Measurements from ENCODE around the gene CHMP3.
"Not testable (repeated sequence)": the region's sequence is repeated elsewhere in the genome, so short reads cannot be mapped to it uniquely, and the experiment has no call there.

Gene CHMP3

GRCh38 chr2:86500325-86501083 lies 62.7 kb downstream of the CHMP3 start:
- DNase-seq: no peak

DNA sequence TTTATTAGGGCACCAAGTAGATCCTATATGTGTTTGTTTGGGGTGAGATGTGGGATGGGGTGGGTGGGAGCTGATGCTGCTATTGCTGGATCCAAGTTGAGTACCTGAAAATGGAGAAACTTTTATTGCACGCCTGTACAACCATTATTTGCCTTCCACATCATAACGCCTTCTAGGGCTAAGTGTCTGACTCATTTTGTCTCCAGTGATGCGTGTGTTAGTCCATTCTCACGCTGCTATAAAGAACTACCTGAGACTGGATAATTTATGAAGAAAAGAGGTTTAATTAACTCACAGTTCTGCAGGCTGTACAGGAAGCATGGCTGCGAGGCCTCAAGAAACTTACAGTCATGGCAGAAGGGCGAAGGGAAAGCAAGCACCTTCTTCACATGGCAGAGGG lies 63.9 kb downstream of the CHMP3 start:
- no peak for DNase-seq

GRCh38 chr2:86498468-86499260 lies 64.6 kb downstream of the CHMP3 start:
- DNase-seq: no peak

GRCh38 chr2:86496391-86496790 lies 66.9 kb downstream of the CHMP3 start:
- not testable (repeated sequence) for DNase-seq

DNA sequence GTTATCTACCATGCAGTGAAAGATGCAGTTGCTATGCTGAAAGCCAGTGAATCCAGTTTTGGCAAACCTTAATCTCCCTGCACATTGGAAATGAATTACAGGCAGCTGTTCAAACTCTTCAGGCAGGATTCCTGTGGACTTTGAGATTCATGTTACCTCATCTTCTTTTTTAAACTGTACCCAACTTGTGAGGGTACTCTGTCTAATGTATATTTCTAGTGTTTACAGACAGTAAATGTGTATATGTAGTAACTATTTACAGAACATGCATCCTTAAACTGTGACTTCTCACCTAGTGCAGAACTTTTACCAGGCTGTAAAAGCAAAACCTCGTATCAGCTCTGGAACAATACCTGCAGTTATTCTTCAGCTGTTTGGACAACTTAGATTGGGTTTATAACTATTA lies 71.2 kb downstream of the CHMP3 start:
- DNase-seq: no peak

DNA sequence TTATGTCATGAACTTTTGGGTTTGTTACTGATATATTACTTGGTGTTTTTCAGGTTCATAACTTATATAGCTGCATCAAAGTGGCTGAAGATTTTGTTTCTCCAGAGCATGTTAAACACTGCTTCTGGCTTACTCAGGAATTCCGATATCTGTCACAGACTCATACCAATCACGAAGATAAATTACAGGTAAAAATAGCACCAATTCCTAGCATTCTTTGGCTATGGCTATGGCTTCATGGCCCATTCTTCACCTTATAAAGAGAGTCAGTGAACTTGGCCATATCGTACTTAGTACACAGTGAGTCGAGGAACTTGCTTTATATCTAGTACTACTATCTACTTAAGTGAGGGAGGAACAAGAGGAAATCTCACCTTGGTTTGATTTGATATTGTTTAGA lies 72.2 kb downstream of the CHMP3 start:
- no peak for DNase-seq

DNA sequence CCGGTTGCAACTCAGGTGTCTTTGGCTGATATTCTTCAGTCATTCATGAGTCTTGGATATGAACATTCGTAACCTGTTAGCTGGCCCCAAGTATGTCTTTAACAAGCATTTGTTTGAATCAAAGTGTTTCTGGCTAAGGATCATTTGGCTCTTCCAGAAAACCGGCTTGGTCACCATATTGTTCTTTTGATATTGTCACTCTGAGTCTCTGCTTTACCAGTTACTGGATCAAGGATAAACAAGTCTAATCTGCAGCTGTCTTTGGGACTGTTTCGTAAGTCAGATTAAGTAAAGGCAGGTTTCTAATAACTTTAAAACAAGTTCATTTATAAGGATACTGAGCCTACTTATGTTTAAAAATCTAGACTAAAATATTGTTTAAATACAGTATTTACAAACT lies 73.0 kb downstream of the CHMP3 start:
- DNase-seq: no peak

DNA sequence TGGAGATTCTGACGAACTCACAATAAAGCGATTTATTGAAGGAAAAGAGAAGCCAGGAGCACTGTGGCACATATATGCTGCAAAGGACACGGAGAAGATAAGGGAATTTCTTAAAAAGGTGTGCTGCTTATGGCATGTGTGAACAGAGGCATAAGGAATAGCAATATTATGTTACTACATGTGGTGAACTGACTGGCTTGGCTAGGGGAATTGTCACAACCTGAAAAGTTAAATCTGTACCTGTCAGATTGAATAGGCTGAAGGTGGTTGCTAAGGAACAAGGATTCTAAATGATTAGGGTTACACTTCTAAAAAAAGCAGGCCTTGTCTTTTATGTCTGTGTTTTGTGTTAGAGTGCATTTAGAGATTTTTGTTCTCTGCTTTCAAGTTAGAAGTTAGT lies 73.7 kb downstream of the CHMP3 start:
- no peak for DNase-seq

GRCh38 chr2:86488561-86489250 lies 74.5 kb downstream of the CHMP3 start:
- no peak for DNase-seq

DNA sequence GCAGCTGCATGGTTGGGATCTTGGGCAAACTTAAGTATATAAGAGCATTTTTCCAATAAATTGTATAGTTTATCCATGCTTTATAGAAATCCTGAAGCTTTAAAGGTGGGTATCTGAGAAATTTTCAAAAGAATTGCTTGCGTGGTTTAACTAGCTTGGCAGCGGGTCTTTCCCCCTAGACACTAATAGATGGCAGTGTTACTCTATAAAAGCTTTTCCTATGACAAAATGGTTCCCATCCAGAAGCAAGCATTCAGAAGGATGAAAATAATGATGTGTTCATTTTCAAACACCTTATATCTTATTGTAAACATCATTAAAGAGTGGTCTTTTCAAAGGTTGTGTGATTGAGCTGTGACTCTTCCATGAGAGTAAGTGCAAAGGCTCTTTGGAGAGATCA lies 76.2 kb downstream of the CHMP3 start:
- no peak for DNase-seq

DNA sequence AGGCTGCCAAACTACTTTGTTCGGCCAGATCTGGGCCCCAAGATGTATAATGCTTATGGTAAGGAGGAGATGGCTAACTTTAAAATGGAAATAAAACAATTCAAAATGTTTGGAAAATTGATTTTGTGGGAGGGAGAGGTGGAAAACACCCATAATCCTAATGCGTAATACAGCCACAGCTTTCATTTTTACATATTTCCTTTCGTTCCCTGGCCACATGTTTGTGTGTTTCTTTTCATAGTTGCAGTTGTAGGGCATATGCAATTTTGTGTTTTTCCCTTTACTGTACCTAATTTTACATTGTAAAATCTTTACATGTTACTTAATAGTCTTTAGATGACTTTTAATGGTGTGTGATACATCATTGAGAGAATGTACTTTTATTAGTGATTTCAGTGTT lies 77.4 kb downstream of the CHMP3 start:
- DNase-seq: no peak

- DNase-seq: no peak
Measured at GRCh38 chr2:86485103-86485502, 78.1 kb downstream of the CHMP3 start.

GRCh38 chr2:86484385-86484784 lies 78.9 kb downstream of the CHMP3 start:
- no peak for DNase-seq

DNA sequence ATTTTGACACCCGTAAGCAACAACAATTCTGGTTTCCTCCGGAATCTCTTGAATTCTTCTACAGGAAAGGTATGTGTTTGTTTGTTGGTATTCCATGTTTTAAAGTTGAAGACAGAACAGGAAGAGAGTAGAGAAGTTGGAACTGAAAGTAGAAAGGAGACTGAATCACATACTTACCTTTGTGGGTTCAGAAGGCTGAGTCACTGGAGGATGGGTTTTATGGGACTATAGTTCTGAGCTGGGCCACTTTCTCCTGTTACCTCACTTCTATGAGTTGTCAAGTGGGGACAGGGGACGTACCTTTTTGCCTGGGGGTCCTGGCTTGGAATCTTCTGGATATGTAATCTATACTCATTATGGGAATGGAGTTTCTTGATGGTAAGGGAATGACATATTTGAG lies 81.2 kb downstream of the CHMP3 start:
- peak; percentile 2 for DNase-seq

GRCh38 chr2:86480105-86480504 lies 83.1 kb downstream of the CHMP3 start:
- DNase-seq: no peak

GRCh38 chr2:86477349-86477748 lies 85.9 kb downstream of the CHMP3 start:
- no peak for DNase-seq

DNA sequence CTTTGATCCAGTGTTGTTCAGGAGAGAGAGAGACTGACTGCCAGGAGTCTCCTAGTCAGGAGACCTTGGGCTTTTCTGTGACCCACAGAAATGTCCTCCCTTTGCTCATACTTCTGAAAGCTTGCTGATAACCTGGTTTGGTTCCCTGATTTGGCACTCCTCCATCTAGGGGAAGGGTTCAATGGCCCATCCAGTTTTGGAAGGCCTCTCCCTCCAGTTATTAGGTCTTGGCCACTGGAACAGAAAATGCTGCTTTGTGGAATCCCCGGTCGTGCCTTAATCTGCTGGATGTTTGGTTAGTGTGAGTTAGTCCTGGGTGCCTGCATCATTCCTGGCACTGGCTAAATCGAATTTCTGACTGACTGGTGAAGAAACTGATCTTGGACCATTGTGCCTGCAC lies 86.3 kb downstream of the CHMP3 start:
- no peak for DNase-seq

DNA sequence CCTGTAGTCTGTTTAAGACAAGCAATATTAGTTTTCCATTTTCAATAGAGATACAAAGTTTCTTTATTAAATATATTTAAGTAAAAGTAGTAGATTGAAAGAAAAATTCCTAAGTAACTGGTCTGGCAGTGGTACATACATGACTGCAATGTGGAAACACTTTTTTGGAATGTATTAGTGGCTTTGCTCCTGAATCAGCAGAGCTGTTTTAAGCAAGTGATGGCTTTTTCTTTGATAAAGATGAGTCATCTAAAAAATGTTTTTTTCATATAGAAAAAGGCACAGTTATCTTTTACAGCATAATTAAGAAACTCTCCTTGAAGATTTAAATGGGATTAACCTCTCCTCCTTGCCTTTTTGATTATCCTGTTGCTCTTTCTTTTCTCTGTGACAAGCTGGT lies 87.2 kb downstream of the CHMP3 start:
- no peak for DNase-seq

GRCh38 chr2:86471637-86472036 lies 91.6 kb downstream of the CHMP3 start:
- no peak for DNase-seq

- no peak for DNase-seq
Measured at GRCh38 chr2:86470890-86471289, 92.4 kb downstream of the CHMP3 start.

DNA sequence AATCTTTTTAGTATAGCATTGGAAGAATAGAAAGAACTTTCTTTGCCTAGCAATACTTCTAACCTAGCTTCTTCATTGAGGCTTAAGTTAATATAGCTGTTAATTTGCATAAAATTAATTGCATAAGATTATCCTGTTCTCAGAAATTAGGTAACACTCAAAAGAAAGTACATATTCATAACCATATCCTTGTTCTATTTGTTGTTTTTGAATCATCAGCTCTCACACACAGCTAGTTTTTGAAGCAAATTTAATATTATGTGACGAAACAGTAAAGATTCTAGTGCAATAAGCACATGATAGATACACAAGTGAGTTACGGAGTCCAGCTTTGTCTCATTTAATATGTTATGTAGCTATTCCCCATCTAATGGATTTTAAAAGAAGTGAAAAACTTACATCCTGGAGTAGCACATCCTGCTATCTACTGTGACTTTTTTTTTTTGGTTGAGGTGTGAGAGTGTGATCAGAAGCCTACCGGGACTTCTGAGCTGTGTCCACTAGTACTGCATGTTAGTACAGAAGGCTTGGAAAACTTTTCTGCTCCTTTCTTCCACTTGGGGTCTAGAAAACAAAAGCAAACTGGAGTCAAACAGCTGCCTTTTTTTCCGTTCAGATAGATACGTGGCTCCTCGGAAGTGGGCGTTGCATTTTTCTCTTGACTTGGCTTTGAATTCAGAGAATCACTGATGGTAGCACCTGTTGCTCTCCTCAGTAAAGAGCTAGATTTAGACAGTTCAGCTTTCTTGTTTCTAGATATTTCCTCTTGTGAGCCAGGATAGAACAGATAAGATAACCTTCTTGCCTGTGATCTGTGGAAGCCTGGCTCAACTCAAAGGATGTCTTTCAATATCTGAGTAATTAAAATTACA lies 94.8 kb downstream of the CHMP3 start:
- DNase-seq: no peak

DNA sequence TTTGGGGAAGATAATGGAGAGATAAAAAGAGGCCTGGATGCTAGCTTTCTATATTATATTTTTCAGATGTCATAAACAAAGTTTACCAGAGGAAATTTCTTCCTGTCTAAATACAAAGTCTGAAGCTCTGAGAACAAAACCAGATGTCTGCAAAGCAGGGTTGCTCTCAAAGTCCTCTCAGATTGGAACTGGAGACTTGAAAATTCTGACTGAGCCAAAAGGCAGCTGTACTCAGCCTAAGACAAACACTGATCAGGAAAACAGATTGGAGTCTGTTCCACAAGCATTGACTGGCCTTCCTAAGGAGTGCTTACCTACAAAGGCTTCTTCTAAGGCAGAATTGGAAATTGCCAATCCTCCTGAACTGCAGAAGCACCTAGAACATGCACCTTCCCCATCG lies 96.9 kb downstream of the CHMP3 start:
- no peak for DNase-seq

DNA sequence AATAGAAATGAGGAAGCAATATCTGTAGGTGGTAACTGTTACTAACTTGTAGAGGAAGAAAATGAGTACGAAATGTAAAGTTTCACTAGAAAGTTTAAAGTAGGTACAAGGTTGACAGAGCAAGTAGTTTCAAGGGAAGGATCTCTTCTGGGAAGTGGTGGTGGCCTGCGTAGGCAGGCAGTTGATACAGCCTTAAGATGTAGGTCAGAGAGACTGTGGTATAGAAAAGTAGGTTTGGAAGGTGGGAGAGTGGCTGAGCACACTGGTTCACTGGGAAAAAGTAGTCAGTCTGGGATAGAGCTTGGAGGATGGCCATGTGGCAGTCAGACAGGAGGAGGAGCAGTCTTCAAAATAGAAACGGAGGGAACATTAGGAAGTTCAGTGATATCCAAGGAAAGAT lies 98.6 kb downstream of the CHMP3 start:
- peak; percentile 31 for DNase-seq
